ENCODE data around the gene GMDS. TPM values are rescaled to one million over a fixed set of nuclear protein-coding genes. Genes with fewer than 3 reads are reported as not detected.
A peak's percentile ranks its signal among the peaks of the same experiment; 100 is the strongest.

GMDS gene
- total RNA-seq, 6 experiments from 2014 or later: 13.2 to 18.0 (median 14.7) TPM

GRCh38 chr6:2247664-2248063 is 2.3 kb upstream of the GMDS start:
- H3K36me3 Mint-ChIP-seq (ENCODE audit: low read depth): no peaks in the 10 kb centered on the region; the same call in 1 of the 2 replicates
- H3K27me3 Mint-ChIP-seq (ENCODE audit: insufficient read depth): no peaks in the 10 kb centered on the region
- H3K4me1 Mint-ChIP-seq (ENCODE audit: low read depth): peaks cover 17% of the 10 kb centered on the region
- H3K27ac Mint-ChIP-seq: no peak overlapping the region
- DNase-seq: no peak
- no peak overlapping the region for H3K4me3 Mint-ChIP-seq
- no peaks in the 10 kb centered on the region for H3K9me3 Mint-ChIP-seq
- TF ChIP-seq CTCF (IDR thresholded peaks at IDR 0.05): no peak

GRCh38 chr6:2245877-2246863 is 765 bp upstream of the GMDS start:
- H3K27me3 Mint-ChIP-seq (ENCODE audit: insufficient read depth): no peaks in the 10 kb centered on the region
- peak overlapping the region; percentile 92 for H3K4me3 Mint-ChIP-seq
- peak; percentile 10 for DNase-seq
- H3K9me3 Mint-ChIP-seq: no peaks in the 10 kb centered on the region
- H3K36me3 Mint-ChIP-seq (ENCODE audit: low read depth): no peaks in the 10 kb centered on the region; the same call in 1 of the 2 replicates
- peak overlapping the region; percentile 94 for H3K27ac Mint-ChIP-seq
- TF ChIP-seq CTCF (IDR thresholded peaks at IDR 0.05): no peak
- peaks cover 17% of the 10 kb centered on the region for H3K4me1 Mint-ChIP-seq (ENCODE audit: low read depth)

- no peak for TF ChIP-seq CTCF (IDR thresholded peaks at IDR 0.05)
- no peak for DNase-seq
- H3K9me3 Mint-ChIP-seq: no peaks in the 10 kb centered on the region
- no peaks in the 10 kb centered on the region for H3K27me3 Mint-ChIP-seq (ENCODE audit: insufficient read depth)
- H3K36me3 Mint-ChIP-seq (ENCODE audit: low read depth): no peaks in the 10 kb centered on the region; the same call in 1 of the 2 replicates
- H3K27ac Mint-ChIP-seq: no peak overlapping the region
- peak overlapping the region; percentile 85 for H3K4me3 Mint-ChIP-seq
- H3K4me1 Mint-ChIP-seq (ENCODE audit: low read depth): peaks cover 17% of the 10 kb centered on the region
These were observed 923 bp downstream of the GMDS start for GRCh38 chr6:2244261-2245102.

GRCh38 chr6:2242311-2242710 is 3.1 kb downstream of the GMDS start:
- Mint-ChIP-seq H3K4me3 (no peak overlapping the region), H3K9me3 (no peaks in the 10 kb centered on the region), H3K4me1 (ENCODE audit: low read depth) (peaks cover 31% of the 10 kb centered on the region), H3K27me3 (ENCODE audit: insufficient read depth) (no peaks in the 10 kb centered on the region), H3K27ac (no peak overlapping the region), H3K36me3 (ENCODE audit: low read depth) (no peaks in the 10 kb centered on the region)
- no peak for TF ChIP-seq CTCF (IDR thresholded peaks at IDR 0.05)
- DNase-seq: no peak

GRCh38 chr6:2240961-2241360 is 4.4 kb downstream of the GMDS start:
- Mint-ChIP-seq H3K9me3 (no peaks in the 10 kb centered on the region), H3K27ac (no peak overlapping the region), H3K27me3 (ENCODE audit: insufficient read depth) (no peaks in the 10 kb centered on the region), H3K4me3 (no peak overlapping the region), H3K4me1 (ENCODE audit: low read depth) (peaks cover 38% of the 10 kb centered on the region), H3K36me3 (ENCODE audit: low read depth) (no peaks in the 10 kb centered on the region)
- TF ChIP-seq CTCF (IDR thresholded peaks at IDR 0.05): no peak
- DNase-seq: no peak
